ENCODE results near the gene ARIH2.
A peak's percentile ranks its signal among the peaks of the same experiment; 100 is the strongest.
"Not testable (repeated sequence)": the region's sequence is repeated elsewhere in the genome, so short reads cannot be mapped to it uniquely, and the experiment has no call there.

ARIH2 gene

DNA sequence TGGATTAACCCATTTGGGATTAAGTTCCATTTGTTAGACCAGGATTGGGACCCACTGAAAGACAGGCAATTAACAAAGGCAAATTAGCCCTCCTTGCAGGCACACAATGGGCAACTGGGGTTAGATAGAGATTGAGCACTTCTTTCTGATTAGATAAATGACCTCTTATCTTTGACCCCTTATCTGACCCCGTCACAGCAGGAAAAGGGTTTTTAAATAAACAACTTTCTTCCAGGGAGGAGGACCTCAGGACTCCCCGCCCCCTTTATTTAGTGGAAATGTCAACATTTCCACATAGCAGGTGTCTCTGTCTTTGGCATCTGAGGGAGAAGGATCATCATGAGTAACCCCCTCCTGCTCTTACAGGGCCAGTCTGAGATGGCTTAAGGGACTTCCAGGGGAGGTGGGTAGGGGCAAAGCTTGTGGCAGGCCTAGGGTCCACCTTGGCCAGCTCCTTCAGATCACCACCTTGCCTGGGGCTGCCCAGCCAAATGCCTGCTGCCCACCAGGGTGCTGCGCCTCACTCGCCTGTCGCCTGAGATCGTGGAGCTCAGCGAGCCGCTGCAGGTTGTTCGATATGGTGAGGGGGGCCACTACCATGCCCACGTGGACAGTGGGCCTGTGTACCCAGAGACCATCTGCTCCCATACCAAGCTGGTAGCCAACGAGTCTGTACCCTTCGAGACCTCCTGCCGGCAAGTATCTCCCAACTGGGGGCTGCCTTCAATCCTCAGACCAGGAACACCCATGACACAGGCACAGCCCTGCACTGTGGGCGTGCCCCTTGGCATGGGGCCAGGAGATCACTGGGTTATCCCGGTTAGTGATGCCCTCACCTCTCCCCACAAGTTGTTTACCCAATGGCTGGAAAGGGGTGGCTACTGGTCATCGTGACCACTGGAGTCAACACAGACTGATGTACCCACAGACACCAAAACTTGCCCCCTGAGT is 86.0 kb downstream of the ARIH2 start:
- DNase-seq = no peak

GRCh38 chr3:49005303-49005680 is 86.7 kb downstream of the ARIH2 start:
- no peak for DNase-seq

GRCh38 chr3:49005998-49006397 is 87.4 kb downstream of the ARIH2 start:
- DNase-seq = no peak

GRCh38 chr3:49006408-49007067 is 87.9 kb downstream of the ARIH2 start:
- no peak for DNase-seq

GRCh38 chr3:49007068-49007770 is 88.6 kb downstream of the ARIH2 start, which contains the start of gene WDR6:
WDR6 (plus strand) TSS chr3:49007391; CDS start chr3:49007432, 41 bp downstream.
- peak; percentile 72 for DNase-seq

GRCh38 chr3:49007771-49008528 is 89.3 kb downstream of the ARIH2 start:
- DNase-seq = no peak

GRCh38 chr3:49008627-49009026 is 90.0 kb downstream of the ARIH2 start:
- DNase-seq = not testable (repeated sequence)

- no peak for DNase-seq
Observed at GRCh38 chr3:49009396-49009795, 90.8 kb downstream of the ARIH2 start.

GRCh38 chr3:49012441-49013017 is 93.9 kb downstream of the ARIH2 start:
- DNase-seq = no peak

GRCh38 chr3:49013113-49013737 is 94.6 kb downstream of the ARIH2 start:
- no peak for DNase-seq

DNA sequence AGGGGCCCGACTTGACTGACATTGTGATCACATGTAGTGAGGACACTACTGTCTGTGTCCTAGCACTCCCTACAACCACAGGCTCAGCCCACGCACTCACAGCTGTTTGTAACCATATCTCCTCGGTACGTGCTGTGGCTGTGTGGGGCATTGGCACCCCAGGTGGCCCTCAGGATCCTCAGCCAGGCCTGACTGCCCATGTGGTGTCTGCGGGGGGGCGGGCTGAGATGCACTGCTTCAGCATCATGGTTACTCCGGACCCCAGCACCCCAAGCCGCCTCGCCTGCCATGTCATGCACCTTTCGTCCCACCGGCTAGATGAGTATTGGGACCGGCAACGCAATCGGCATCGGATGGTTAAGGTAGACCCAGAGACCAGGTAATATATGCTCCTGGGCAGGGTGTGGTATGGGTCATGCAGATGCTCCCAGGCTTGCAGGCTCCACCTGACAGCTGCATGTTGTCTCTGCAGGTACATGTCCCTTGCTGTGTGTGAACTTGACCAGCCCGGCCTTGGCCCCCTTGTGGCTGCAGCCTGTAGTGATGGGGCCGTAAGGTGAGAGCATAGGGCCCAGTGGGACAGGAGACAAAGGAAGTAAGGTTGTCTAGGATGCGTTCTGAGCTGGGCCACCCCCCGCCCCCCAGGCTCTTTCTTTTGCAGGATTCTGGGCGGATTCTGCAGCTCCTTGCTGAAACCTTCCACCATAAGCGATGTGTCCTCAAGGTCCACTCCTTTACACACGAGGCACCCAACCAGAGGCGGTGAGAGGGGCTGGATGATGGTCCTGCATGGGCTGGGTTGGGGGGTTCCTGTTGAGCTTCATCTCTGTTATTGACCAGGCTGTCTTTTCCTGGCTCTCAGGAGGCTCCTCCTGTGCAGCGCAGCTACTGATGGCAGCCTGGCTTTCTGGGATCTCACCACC is 95.4 kb downstream of the ARIH2 start:
- no peak for DNase-seq

DNA sequence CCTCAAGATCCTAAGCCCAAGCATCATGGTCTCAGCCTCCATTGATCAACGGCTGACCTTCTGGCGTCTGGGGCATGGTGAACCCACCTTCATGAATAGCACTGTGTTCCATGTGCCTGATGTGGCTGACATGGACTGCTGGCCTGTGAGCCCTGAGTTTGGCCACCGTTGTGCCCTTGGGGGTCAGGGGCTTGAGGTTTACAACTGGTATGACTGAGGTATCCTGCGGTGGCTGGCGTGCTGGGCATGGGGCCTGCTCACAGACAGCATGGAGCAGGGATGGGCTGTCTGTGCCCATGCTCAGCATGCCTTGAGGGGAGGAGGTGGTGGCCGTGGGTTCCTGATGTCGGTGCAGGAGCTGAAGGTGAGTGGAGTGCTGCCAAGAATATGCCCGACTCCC is 96.4 kb downstream of the ARIH2 start:
- no peak for DNase-seq

- no peak for DNase-seq
Observed at GRCh38 chr3:49015765-49016164, 97.1 kb downstream of the ARIH2 start.

DNA sequence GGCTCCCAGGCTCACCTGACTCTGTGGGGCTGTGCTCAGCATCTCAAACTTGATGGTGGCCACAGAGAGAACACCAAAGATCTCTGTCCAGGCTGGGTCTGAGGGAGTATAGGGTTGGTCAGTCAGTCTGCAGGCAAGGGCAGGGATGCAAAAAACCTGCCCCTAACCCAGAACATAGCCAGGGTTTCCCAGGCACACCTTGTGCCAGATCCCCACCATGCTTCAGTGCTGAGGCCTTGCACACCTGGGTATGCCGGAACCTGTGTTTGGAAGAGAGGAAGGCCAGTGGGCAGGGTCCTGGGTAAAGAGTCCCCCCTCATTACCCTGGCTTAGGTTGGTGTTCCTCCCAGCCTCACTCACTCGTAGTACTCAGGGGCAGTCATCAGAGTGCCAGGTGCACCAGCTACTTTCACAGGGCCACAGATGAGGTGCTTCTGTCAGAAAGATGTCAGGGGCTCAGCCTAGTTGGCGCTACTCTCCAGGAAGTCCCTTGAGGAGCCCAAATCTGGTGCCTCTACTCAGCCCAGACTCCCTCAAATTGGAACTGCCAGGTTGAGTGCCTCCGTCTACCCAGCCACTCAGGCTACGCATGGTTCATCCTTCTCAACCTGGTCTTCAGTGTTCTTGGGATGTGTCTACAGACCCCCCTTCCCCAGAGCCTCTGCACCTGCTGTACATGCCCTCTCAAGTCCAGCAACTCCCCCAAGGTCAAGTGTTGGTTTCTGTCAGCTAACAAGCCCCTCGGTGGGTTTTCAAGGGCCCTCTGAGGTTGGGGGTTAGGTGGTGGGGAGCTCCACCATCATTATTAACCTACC is 98.0 kb downstream of the ARIH2 start:
- no peak for DNase-seq

DNA sequence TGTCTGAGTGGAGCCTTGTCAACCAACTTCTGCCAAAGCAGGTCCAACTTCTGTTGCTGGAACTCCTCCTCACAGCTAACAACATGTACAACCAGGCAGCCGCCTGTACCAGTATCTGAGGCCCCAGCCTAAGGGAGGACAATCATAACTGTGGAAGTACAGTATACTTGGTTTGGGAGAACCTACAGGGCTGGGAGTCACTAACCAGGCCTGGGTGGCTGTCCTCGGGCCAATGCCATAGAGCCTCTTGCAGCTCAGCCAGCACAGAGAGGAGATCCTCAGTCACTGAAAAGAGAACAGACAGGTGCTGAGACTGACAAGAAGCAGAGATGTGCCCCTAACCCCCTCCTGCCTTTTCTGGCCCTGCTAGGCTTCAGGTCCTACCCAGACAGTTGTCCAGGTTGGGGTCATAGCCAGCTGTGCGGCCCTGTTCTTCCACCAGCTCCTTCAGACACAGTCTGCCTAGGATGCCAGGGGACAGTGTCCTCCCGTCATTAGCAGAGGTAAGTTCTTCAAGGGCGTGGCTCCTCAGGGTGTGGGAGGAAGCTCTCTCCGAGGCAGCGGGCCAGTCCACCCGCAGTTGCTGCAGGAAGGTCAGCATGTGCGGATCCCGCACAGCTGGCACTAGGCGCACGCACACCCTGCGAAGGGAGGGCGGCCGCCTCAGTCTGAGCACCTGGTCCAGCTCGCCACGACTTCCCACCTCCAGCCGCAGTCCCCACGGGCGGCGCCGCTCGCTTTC is 98.8 kb downstream of the ARIH2 start:
- DNase-seq = no peak

DNA sequence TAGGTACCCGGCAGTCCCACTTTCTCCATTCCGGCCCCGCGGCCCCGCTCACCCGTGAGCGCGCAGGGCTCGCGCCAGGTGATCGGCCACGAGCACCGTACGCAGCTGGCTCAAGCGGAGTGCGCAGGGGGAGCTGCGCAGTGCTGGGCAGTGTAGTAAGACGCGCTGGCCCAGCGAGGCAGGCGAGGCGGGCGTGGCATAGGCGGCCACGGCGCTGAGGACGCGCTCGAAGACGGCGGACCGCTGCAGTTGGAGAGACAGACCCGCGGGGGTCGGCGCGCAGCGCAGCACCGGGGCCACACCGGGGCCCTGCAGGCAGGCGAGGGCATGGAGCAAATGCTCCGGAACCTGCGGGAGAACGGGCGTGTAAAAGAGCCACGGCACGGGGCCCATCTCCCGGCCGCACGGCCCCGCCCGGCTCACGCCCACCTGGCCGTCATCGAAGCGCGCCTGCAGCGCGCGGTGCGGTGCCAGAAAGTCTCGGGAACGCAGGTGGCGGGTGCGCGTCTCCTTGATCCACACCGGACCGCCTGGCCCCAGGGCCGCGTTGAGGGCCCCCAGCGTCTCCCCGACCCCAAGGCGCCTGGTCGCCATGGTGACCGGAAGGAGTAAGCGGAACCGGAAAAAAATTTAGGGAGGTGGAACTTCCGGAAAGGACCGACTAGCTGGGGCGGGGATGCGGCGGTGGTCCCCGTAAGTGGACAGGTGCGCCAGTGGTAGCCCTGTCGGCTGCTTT is 99.5 kb downstream of the ARIH2 start, which contains the start of gene DALRD3:
TSS of gene DALRD3 (minus strand) at position 610 of the 736 bp plus-strand sequence. CDS start at position 594, 16 bp downstream.
- no peak for DNase-seq

- DNase-seq = no peak
Observed at GRCh38 chr3:49018707-49019006, 100.0 kb downstream of the ARIH2 start.

DNA sequence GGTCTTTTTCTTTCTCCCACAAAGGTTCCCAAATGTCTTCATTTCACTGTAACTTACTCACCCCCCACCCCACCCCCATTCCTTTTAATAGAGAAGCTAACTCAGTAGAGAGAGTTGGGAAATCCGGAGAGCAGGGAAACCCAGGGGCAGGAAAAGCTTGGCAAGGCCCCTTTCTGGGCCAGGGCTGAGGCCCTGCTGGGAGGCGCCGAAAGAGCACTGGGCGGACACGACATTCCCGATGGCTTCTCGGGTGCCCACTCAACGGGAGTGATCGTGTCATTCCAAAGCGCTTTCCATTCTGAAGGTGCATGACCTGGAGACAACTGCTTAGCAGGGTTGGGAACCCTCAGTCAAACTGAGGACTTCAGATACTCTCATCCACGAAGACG is 101.3 kb downstream of the ARIH2 start:
- no peak for DNase-seq
